ENCODE measurements around the gene UBE2E1. TPM values are rescaled to one million over a fixed set of nuclear protein-coding genes. Genes with fewer than 3 reads are reported as not detected.
"Not testable (repeated sequence)": the region's sequence is repeated elsewhere in the genome, so short reads cannot be mapped to it uniquely, and the experiment has no call there.

UBE2E1 gene
- total and polyA plus RNA-seq, 11 donors: 43.7 to 97.1 (median 65.0) TPM

DNA sequence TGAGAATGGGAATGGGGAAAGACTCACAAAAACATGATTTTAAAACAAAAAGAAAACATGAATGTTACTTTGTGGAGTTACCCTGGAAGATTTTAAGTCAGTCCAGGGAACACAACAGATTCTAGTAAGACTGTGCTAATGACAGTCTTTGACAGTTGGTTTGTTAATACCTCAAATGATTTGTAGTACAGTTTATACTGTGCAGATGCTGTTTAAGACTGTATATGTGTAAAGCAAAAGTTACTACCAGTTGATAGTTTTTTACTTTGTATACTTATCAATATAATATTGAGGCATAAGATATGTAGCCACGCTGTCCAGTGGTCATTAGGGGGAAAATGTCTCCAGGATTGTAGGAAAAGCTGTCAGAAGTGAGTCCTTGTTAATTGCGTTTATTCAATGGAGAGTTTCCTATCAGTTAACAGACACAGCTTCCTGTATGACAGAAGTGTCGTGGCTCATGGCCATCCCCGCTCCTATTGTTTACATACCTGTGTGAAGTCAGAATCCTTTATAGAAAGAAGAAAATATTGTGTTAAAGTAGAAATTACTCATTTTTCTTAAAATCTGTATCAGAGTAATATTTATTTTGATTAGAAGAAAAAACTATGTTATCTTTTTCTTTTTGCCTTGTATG is 75.1 kb downstream of the UBE2E1 start:
- H3K27ac ChIP-seq: no peak overlapping the region
- peaks cover 0 to 39% (median 21%) of the 10 kb centered on the region in 12 donors for H3K4me1 ChIP-seq
- H3K9me3 ChIP-seq: no peaks in the 10 kb centered on the region
- no peak for DNase-seq
- TF ChIP-seq, protein P1, sequence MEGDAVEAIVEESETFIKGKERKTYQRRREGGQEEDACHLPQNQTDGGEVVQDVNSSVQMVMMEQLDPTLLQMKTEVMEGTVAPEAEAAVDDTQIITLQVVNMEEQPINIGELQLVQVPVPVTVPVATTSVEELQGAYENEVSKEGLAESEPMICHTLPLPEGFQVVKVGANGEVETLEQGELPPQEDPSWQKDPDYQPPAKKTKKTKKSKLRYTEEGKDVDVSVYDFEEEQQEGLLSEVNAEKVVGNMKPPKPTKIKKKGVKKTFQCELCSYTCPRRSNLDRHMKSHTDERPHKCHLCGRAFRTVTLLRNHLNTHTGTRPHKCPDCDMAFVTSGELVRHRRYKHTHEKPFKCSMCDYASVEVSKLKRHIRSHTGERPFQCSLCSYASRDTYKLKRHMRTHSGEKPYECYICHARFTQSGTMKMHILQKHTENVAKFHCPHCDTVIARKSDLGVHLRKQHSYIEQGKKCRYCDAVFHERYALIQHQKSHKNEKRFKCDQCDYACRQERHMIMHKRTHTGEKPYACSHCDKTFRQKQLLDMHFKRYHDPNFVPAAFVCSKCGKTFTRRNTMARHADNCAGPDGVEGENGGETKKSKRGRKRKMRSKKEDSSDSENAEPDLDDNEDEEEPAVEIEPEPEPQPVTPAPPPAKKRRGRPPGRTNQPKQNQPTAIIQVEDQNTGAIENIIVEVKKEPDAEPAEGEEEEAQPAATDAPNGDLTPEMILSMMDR (IDR thresholded peaks at IDR 0.05): no peak
- no peak for TF ChIP-seq POLR2A (IDR thresholded peaks at IDR 0.05)
- no peak overlapping the region for H3K4me3 ChIP-seq
- H3K27me3 ChIP-seq: no peaks in the 10 kb centered on the region
- 31 to 42% (median 34%) methylated on average over 4 of the region's 4 CpGs for WGBS, 4 donors
- no peak for ATAC-seq
- intact Hi-C loops (cut with DNase I): loop anchor here in 1 of 10 donors (10.0 kb wide), 1 partner anchor 354 kb away; no protein-coding TSS in a partner anchor
- peaks cover 0 to 16% (median 0%) of the 10 kb centered on the region in 9 donors for H3K36me3 ChIP-seq

DNA sequence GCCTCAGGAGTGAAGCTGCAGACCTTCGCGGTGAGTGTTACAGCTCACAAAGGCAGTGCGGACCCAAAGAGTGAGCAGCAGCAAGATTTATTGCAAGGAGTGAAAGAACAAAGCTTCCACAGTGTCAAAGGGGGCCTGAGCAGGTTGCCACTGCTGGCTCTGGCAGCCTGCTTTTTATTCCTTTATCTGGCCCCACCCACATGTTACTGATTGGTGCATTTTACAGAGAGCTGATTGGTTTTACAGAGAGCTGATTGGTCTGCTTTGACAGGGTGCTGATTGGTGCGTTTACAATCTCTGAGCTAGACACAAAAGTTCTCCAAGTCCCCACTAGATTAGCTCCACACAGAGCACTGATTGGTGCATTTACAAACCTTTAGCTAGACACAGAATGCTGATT is 76.2 kb downstream of the UBE2E1 start:
- 86 to 100% (median 98%) methylated on average over 4 of the region's 4 CpGs for WGBS, 4 donors
- Histone ChIP-seq H3K4me1 (peaks cover 0 to 29% (median 16%) of the 10 kb centered on the region in 12 donors), H3K36me3 (peaks cover 0 to 16% (median 0%) of the 10 kb centered on the region in 9 donors)
- not testable (repeated sequence) for H3K4me3 ChIP-seq, ATAC-seq, DNase-seq, H3K9me3 ChIP-seq, H3K27ac ChIP-seq, H3K27me3 ChIP-seq
- intact Hi-C loops (cut with DNase I): loop anchor here in 1 of 10 donors (10.0 kb wide), 1 partner anchor 353 kb away; no protein-coding TSS in a partner anchor

DNA sequence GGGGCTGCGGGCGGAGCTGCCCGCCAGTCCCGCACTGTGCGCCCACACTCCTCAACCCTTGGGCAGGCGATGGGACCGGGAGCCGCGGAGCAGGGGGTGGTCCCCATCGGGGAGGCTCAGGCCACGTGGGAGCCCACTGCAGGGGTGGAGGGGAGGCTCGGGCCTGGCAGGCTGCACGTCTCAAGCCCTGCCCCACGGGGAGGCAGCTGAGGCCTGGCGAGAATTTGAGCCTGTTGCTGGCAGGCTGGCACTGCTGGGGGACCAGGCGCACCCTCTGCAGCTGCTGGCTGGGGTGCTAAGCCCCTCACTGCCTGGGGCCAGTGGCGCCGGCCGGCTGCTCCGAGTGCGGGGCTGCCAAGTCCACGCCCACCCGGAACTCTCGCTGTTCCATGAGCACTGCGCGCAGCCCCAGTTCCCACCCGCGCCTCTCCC is 76.7 kb downstream of the UBE2E1 start:
- H3K36me3 ChIP-seq: peaks cover 0 to 16% (median 0%) of the 10 kb centered on the region in 9 donors
- no peaks in the 10 kb centered on the region for H3K9me3 ChIP-seq
- H3K4me1 ChIP-seq: peaks cover 0 to 25% (median 11%) of the 10 kb centered on the region in 12 donors
- intact Hi-C loops (cut with DNase I): loop anchor here in 1 of 10 donors (10.0 kb wide), 1 partner anchor 352 kb away; no protein-coding TSS in a partner anchor
- H3K4me3 ChIP-seq: no peak overlapping the region
- no peaks in the 10 kb centered on the region for H3K27me3 ChIP-seq
- DNase-seq (no peak), ATAC-seq (peak in 2 of 4 donors; percentile 24 to 26)
- no peak overlapping the region for H3K27ac ChIP-seq
- no peak for TF ChIP-seq POLR2A (IDR thresholded peaks at IDR 0.05)
- TF ChIP-seq, protein P1 (IDR thresholded peaks at IDR 0.05): no peak
- WGBS, 4 donors: 96 to 98% (median 97%) methylated on average over 13 to 28 of the region's 28 CpGs

- peak in 1 of 4 donors; percentile 41 for ATAC-seq
- 89 to 96% (median 94%) methylated on average over 2 of the region's 2 CpGs for WGBS, 4 donors
- Histone ChIP-seq H3K27ac (no peak overlapping the region), H3K27me3 (no peaks in the 10 kb centered on the region), H3K9me3 (no peaks in the 10 kb centered on the region), H3K4me3 (no peak overlapping the region), H3K36me3 (peaks cover 0 to 17% (median 5%) of the 10 kb centered on the region in 9 donors), H3K4me1 (peaks cover 0 to 28% (median 17%) of the 10 kb centered on the region in 12 donors)
- no peak for DNase-seq
- intact Hi-C loops (cut with DNase I): loop anchor here in 1 of 10 donors (10.0 kb wide), 1 partner anchor 350 kb away; no protein-coding TSS in a partner anchor
- no peak for TF ChIP-seq POLR2A (IDR thresholded peaks at IDR 0.05)
- TF ChIP-seq, protein P1 (IDR thresholded peaks at IDR 0.05): peak in 1 of 12 donors; percentile 12
These were observed 78.7 kb downstream of the UBE2E1 start for GRCh38 chr3:23884481-23884880.
